Smooth muscle cell of trachea (primary cell): Measurements from ENCODE around the gene NTF4. TPM values are rescaled to one million over a fixed set of nuclear protein-coding genes. Genes with fewer than 3 reads are reported as not detected.

Experiments used
- total RNA-seq: library from RNA; depleted of rRNA; stranded (reverse); fragments of >200 nt; gene quantifications from 2 replicates; pipeline ENCODE4 v1.2.1, GENCODE V29; 2014

NTF4 gene, protein sequence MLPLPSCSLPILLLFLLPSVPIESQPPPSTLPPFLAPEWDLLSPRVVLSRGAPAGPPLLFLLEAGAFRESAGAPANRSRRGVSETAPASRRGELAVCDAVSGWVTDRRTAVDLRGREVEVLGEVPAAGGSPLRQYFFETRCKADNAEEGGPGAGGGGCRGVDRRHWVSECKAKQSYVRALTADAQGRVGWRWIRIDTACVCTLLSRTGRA
- total RNA-seq, result not detected in 2 replicates

DNA sequence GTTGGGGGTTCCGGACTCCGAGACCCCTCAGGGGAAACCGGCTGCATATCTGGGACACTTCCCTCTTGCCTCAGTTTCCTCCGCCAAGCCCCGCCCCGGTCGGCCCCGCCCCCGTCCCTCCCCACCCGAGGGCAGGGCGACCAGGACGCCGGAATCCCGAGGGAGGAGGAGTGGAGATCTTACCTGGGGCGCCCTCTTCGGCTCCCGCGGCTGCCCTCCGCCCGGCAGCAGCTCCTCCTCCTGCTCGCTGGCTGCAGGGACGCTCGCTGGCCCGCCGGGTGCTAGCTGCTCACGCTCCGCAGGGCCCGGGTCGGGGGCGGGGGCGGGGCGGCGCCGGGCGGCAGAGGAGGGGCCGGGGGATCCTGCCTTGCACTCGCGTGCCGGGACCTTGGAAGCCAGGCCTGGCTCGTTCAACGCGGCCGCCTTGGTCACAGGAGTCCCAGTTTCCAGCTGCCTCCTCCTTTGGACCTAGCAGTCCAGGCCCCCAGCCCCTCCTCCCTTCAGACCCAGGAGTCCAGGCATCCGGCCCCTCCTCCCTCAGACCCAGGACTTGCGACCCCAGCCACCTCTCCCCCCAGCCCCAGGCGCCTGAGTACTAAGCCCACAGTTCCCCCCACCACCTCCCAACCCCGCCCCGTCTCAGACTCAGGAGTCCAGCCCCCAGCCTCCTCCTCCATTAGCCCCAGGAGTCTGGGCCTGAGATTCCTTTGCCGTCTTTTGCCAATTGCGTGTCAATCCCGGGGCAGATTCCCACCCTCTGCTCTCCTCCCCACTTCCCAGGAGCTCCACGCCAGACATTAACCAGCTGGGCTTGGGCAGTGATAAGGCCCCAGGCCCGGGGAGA, at the start of gene NTF4:
TSS of gene NTF4 (minus strand) at position 51 of the 844 bp plus-strand sequence. CDS start 2,821 bp downstream, outside the sequence.

GRCh38 chr19:49113762-49114629, 49.4 kb upstream of the NTF4 start, which contains the start of gene LIN7B:
TSS of gene LIN7B (plus strand) at chr19:49114370. CDS start at chr19:49114405, 35 bp downstream.

GRCh38 chr19:49085020-49085867, 20.6 kb upstream of the NTF4 start, which contains the start of gene SNRNP70:
TSS of gene SNRNP70 (plus strand) at chr19:49085451. CDS start at chr19:49086415, 964 bp downstream.

GRCh38 chr19:49057636-49058234, 6.9 kb downstream of the NTF4 start, which contains the start of gene CGB7:
TSS of gene CGB7 (minus strand) at chr19:49057749. CDS start at chr19:49055375, 2,374 bp downstream.

DNA sequence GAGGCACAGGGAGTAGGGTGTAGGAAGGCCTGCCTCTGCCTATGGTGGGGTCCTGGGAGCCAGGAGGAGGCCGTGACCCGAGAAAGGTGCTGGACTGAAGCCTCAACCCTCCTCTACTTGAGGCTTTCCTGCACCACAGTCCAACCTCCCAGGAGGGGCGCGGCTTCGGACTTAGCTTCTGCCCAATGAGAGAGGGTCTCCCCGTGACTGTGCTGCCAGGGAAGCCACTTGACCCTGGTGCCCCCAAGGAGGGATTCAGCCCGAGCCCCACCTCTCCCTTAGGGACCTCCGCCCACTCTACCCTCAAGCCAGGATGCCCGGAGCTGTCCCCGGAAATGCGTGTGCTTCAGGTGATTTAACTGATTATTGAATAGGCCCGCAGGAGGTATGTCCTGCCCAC, 15.6 kb downstream of the NTF4 start, which contains the start of gene CGB8:
TSS of gene CGB8 (minus strand) at position 101 of the 400 bp plus-strand sequence. CDS start 372 bp downstream, outside the sequence.

DNA sequence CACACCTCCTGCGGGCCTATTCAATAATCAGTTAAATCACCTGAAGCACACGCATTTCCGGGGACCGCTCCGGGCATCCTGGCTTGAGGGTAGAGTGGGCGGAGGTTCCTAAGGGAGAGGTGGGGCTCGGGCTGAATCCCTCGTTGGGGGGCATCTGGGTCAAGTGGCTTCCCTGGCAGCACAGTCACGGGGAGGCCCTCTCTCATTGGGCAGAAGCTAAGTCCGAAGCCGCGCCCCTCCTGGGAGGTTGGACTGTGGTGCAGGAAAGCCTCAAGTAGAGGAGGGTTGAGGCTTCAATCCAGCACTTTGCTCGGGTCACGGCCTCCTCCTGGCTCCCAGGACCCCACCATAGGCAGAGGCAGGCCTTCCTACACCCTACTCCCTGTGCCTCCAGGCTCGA, 21.1 kb downstream of the NTF4 start, which contains the start of gene CGB5:
TSS of gene CGB5 (plus strand) at position 301 of the 400 bp plus-strand sequence. CDS start 362 bp downstream, outside the sequence.

DNA sequence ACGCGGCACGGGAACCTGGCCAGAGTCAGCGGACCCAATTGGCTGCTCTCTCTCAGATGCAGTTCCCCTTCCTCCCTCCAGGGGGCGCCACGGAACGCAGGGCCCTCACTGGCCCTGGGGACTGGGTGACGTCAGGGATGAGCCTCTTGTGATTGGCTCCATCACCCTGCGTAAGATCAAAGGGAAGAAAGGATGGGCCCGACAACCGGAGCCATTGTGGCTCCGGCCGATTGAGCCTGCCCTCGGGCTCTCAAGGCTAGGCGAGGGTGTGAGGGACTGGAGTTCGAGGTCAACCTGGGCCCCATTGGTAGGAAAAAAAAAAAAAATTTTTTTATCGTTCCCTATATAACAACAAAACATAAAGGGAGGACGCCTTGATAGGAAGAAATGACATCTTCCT, 27.8 kb downstream of the NTF4 start, which contains the start of gene CGB1:
TSS of gene CGB1 (minus strand) at position 81 of the 400 bp plus-strand sequence. CDS start 184 bp downstream, outside the sequence.

GRCh38 chr19:49031642-49032301, 32.8 kb downstream of the NTF4 start, which contains the start of gene CGB2:
TSS of gene CGB2 (plus strand) at chr19:49031890. CDS start at chr19:49032096, 206 bp downstream.

DNA sequence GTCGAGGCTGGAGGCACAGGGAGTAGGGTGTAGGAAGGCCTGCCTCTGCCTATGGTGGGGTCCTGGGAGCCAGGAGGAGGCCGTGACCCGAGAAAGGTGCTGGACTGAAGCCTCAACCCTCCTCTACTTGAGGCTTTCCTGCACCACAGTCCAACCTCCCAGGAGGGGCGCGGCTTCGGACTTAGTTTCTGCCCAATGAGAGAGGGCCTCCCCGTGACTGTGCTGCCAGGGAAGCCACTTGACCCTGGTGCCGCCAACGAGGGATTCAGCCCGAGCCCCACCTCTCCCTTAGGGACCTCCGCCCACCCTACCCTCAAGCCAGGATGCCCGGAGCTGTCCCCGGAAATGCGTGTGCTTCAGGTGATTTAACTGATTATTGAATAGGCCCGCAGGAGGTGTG, 40.4 kb downstream of the NTF4 start, which contains the start of gene CGB3:
TSS of gene CGB3 (minus strand) at position 101 of the 400 bp plus-strand sequence. CDS start 362 bp downstream, outside the sequence.

GRCh38 chr19:49017041-49017665, 47.5 kb downstream of the NTF4 start, which contains the start of gene LHB:
TSS of gene LHB (minus strand) at chr19:49017091. CDS start at chr19:49017081, 10 bp downstream.

Other genes starting within 250 kb of the NTF4 start
- 6.0 TPM in 2 replicates for gene HSD17B14, start 228.3 kb downstream of the NTF4 start, total RNA-seq
- 33.5 and 35.4 TPM in 2 replicates for gene PLEKHA4, start 196.2 kb downstream of the NTF4 start, total RNA-seq
- gene PPP1R15A, start 192.4 kb downstream of the NTF4 start, total RNA-seq, result 70.0 and 111 TPM in 2 replicates
- gene TULP2, start 166.1 kb downstream of the NTF4 start, total RNA-seq, result 0.44 and 1.7 TPM in 2 replicates
- 185 and 330 TPM in 2 replicates for gene NUCB1, start 164.5 kb downstream of the NTF4 start, total RNA-seq
- not detected in 2 replicates for gene DHDH, start 131.1 kb downstream of the NTF4 start, total RNA-seq
- 84.1 and 144 TPM in 2 replicates for gene BAX, start 109.9 kb downstream of the NTF4 start, total RNA-seq
- gene FTL, start 99.5 kb downstream of the NTF4 start, total RNA-seq, result 3,972 and 15,717 TPM in 2 replicates
- gene GYS1, start 71.5 kb downstream of the NTF4 start, total RNA-seq, result 41.5 and 53.4 TPM in 2 replicates
- gene RUVBL2, start 70.9 kb downstream of the NTF4 start, total RNA-seq, result 175 and 353 TPM in 2 replicates
- gene LHB, start 47.7 kb downstream of the NTF4 start, total RNA-seq, result not detected in 2 replicates
- not detected in 2 replicates for gene CGB3, start 40.5 kb downstream of the NTF4 start, total RNA-seq
- not detected in 2 replicates for gene CGB2, start 32.9 kb downstream of the NTF4 start, total RNA-seq
- not detected in 2 replicates for gene CGB1, start 27.9 kb downstream of the NTF4 start, total RNA-seq
- gene CGB5, start 21.0 kb downstream of the NTF4 start, total RNA-seq, result not detected in 2 replicates
- gene CGB8, start 15.7 kb downstream of the NTF4 start, total RNA-seq, result not detected in 2 replicates
- gene CGB7, start 7.1 kb downstream of the NTF4 start, total RNA-seq, result not detected in 2 replicates
- not detected in 2 replicates for gene KCNA7, start 7.9 kb upstream of the NTF4 start, total RNA-seq
- gene SNRNP70, start 20.6 kb upstream of the NTF4 start, total RNA-seq, result 116 and 242 TPM in 2 replicates
- gene LIN7B, start 49.6 kb upstream of the NTF4 start, total RNA-seq, result 6.3 and 7.4 TPM in 2 replicates
- gene C19orf73, start 54.3 kb upstream of the NTF4 start, total RNA-seq, result 0.99 TPM in 1 of 2 replicates, not detected in the other
- 1.0 and 1.5 TPM in 2 replicates for gene PPFIA3, start 54.7 kb upstream of the NTF4 start, total RNA-seq
- gene HRC, start 90.6 kb upstream of the NTF4 start, total RNA-seq, result not detected in 2 replicates
- gene TRPM4, start 93.0 kb upstream of the NTF4 start, total RNA-seq, result 23.0 and 27.0 TPM in 2 replicates